Stomach (tissue), 9 donors: Measurements from ENCODE around the gene SOCS1. TPM values are rescaled to one million over a fixed set of nuclear protein-coding genes. Genes with fewer than 3 reads are reported as not detected.

Experiments
- DNase-seq, 2 donors: peaks; one replicate each; pipeline versions ENCODE4 v3.0.0 to v3.0.0-alpha.2; 2013 to 2019
- H3K27ac ChIP-seq, 5 donors: fragments of 200-600 bp in 4 of 5; sonication (generic) in 4 of 5; one replicate each; pipeline ENCODE4 v1.5.1; 2013 to 2019; ENCODE audit warnings: mild to moderate bottlenecking in 1 of 5, moderate library complexity in 1 of 5
- H3K27me3 ChIP-seq, 3 donors: fragments of 200-600 bp; sonication (generic); one replicate each; pipeline ENCODE4 v1.5.1; 2017 to 2019; ENCODE audit warnings: mixed run types in 1 of 3
- H3K36me3 ChIP-seq, 4 donors: fragments of 200-600 bp; sonication (generic); 1 replicate in 3 of 4; 2 replicates in 1 of 4; pipeline ENCODE4 v1.5.1; 2016 to 2019
- H3K4me1 ChIP-seq, 4 donors: fragments of 200-600 bp; sonication (generic); one replicate each; pipeline ENCODE4 v1.5.1; 2016 to 2019
- H3K4me3 ChIP-seq, 4 donors: fragments of 200-600 bp; sonication (generic) in 3 of 4; one replicate each; pipeline ENCODE4 v1.5.1; 2016 to 2019; ENCODE audit warnings: mild to moderate bottlenecking in 1 of 4
- H3K9me3 ChIP-seq, 4 donors: fragments of 200-600 bp; sonication (generic); one replicate each; pipeline ENCODE4 v1.5.1; 2016 to 2019
- EP300 ChIP-seq: sonication (generic); formaldehyde crosslinking; IDR thresholded peaks from one replicate; pipeline ENCODE4 v1.6.1; 2017; ENCODE audit warnings: antibody characterized with exemption
- POLR2A ChIP-seq, 4 donors: fragments of 450-650 bp; IDR thresholded peaks; one replicate each; pipeline ENCODE4 v1.6.1; 2016; ENCODE audit warnings: antibody characterized with exemption in 4 of 4, control low read depth in 2 of 4, mild to moderate bottlenecking in 1 of 4, moderate library complexity in 1 of 4
- POLR2AphosphoS5 ChIP-seq, 3 donors: sonication (generic); formaldehyde crosslinking; IDR thresholded peaks; one replicate each; pipeline ENCODE4 v1.6.1; 2016; ENCODE audit warnings: antibody characterized with exemption in 3 of 3
- WGBS, 5 donors: extraction: QIAGEN DNeasy Blood & Tissue Kit in 3 of 5; methylation state at CpG; one replicate each; pipeline versions ENCODE4 v1.1.5 to v1.1.7; 2013 to 2018; 5-methylcytosine and 5-hydroxymethylcytosine counted together
- intact Hi-C: fragments of 100-400 bp; cut with DNase I; formaldehyde crosslinking; loops from one replicate; pipeline ENCODE4 v1.15.1; 2023; ENCODE audit warnings: low total_unique reads
- polyA plus RNA-seq, 3 donors: library from polyadenylated mRNA; stranded (reverse); fragments of 200-250 nt; gene quantifications; one replicate each; pipeline ENCODE4 v1.2.3, GENCODE V29; 2013
- total RNA-seq, 5 donors: library from RNA; depleted of rRNA; stranded (reverse); fragments of >200 nt; gene quantifications; one replicate each; pipeline versions ENCODE4 v1.1.0 to v1.2.3, GENCODE V29; 2014 to 2016
- TF ChIP-seq, protein P1 (sequence below), 7 experiments: fragments of 450-650 bp in 4 of 7; fragments of 200-600 bp in 3 of 7; sonication (generic) in 3 of 7; IDR thresholded peaks; one replicate each; pipeline ENCODE4 v1.5.1; 2016 to 2019; ENCODE audit warnings: antibody characterized with exemption in 7 of 7, control low read depth in 2 of 7, mild to moderate bottlenecking in 1 of 7
- donor health status: healthy with polysubstance abuse.
- donor health status: Bipolar disorder and iron deficiency.
- donor health status: healthy.

SOCS1 gene
- total and polyA plus RNA-seq, 8 donors = 4.2 to 45.5 (median 11.5) TPM

- Histone ChIP-seq H3K4me1 (peaks cover 20 to 35% (median 30%) of the 10 kb centered on the region in 4 donors), H3K27ac (peak overlapping the region in 4 of 5 donors; percentile 56 to 73 (median 64)), H3K4me3 (no peak overlapping the region)
These were observed 42.3 kb upstream of the SOCS1 start for GRCh38 chr16:11298143-11298900.

GRCh38 chr16:11297492-11298142 is 41.6 kb upstream of the SOCS1 start:
- Histone ChIP-seq H3K9me3 (no peaks in the 10 kb centered on the region), H3K4me3 (peak overlapping the region; percentile 12 to 27 (median 22))

More at GRCh38 chr16:11298143-11298900, 42.3 kb upstream of the SOCS1 start:
- no peak for TF ChIP-seq EP300
- TF ChIP-seq, protein P1, sequence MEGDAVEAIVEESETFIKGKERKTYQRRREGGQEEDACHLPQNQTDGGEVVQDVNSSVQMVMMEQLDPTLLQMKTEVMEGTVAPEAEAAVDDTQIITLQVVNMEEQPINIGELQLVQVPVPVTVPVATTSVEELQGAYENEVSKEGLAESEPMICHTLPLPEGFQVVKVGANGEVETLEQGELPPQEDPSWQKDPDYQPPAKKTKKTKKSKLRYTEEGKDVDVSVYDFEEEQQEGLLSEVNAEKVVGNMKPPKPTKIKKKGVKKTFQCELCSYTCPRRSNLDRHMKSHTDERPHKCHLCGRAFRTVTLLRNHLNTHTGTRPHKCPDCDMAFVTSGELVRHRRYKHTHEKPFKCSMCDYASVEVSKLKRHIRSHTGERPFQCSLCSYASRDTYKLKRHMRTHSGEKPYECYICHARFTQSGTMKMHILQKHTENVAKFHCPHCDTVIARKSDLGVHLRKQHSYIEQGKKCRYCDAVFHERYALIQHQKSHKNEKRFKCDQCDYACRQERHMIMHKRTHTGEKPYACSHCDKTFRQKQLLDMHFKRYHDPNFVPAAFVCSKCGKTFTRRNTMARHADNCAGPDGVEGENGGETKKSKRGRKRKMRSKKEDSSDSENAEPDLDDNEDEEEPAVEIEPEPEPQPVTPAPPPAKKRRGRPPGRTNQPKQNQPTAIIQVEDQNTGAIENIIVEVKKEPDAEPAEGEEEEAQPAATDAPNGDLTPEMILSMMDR (IDR thresholded peaks at IDR 0.05) = no peak
- no peak for TF ChIP-seq POLR2AphosphoS5 (IDR thresholded peaks at IDR 0.05)
- intact Hi-C loops = no loop called here
- Histone ChIP-seq H3K9me3 (no peaks in the 10 kb centered on the region), H3K27me3 (no peaks in the 10 kb centered on the region), H3K36me3 (no peaks in the 10 kb centered on the region)
- no peak for DNase-seq
- WGBS, 5 donors = 76 to 93% (median 87%) methylated on average over 5 of the region's 5 CpGs

GRCh38 chr16:11296706-11297491 is 40.9 kb upstream of the SOCS1 start:
- WGBS, 5 donors = 20 to 38% (median 26%) methylated on average over 9 to 10 of the region's 10 CpGs
- H3K9me3 ChIP-seq = no peaks in the 10 kb centered on the region
- peak overlapping the region; percentile 25 to 73 (median 61) for H3K27ac ChIP-seq
- intact Hi-C loops = no loop called here
- H3K4me3 ChIP-seq = peak overlapping the region in 2 of 4 donors; percentile 12 to 27
- no peaks in the 10 kb centered on the region for H3K36me3 ChIP-seq
- no peaks in the 10 kb centered on the region for H3K27me3 ChIP-seq
- TF ChIP-seq EP300 (no peak), POLR2AphosphoS5 (IDR thresholded peaks at IDR 0.05) (no peak), POLR2A (IDR thresholded peaks at IDR 0.05) (no peak)
- TF ChIP-seq, protein P1 (IDR thresholded peaks at IDR 0.05) = no peak
- H3K4me1 ChIP-seq = peaks cover 16 to 28% (median 25%) of the 10 kb centered on the region in 4 donors
- peak; percentile 58 to 68 for DNase-seq

More at GRCh38 chr16:11297492-11298142, 41.6 kb upstream of the SOCS1 start:
- TF ChIP-seq, protein P1 (IDR thresholded peaks at IDR 0.05) = peak in 1 of 7 experiments; percentile 43
- peak; percentile 37 to 86 (median 66) for TF ChIP-seq POLR2AphosphoS5 (IDR thresholded peaks at IDR 0.05)
- no peak for TF ChIP-seq EP300
- no peak for TF ChIP-seq POLR2A (IDR thresholded peaks at IDR 0.05)
- peaks cover 16 to 28% (median 25%) of the 10 kb centered on the region in 4 donors for H3K4me1 ChIP-seq
- H3K27me3 ChIP-seq = no peaks in the 10 kb centered on the region
- WGBS, 5 donors = 6 to 10% (median 7%) methylated on average over 15 to 19 of the region's 19 CpGs
- no peaks in the 10 kb centered on the region for H3K36me3 ChIP-seq
- peak overlapping the region; percentile 25 to 73 (median 61) for H3K27ac ChIP-seq
- intact Hi-C loops = no loop called here
- peak; percentile 91 to 92 for DNase-seq

DNA sequence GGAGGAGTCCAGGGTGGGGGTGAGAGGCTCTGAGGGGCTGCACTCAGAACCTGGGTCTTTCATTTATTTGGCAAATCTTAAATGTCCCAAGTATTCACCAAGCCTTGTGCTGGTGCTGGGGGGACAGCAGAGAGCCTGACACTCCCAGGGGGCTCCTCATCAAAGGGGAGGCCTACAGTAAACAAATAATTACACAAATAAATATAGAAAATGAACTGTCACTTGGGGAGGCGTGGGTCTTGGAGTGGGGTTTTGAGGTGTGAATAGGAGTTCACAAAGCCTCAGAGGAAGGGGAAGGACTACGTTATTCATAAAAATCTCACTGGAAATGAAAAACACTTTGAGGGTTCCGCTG is 40.3 kb upstream of the SOCS1 start:
- H3K27me3 ChIP-seq = no peaks in the 10 kb centered on the region
- intact Hi-C loops = no loop called here
- H3K36me3 ChIP-seq = no peaks in the 10 kb centered on the region
- no peaks in the 10 kb centered on the region for H3K9me3 ChIP-seq
- peaks cover 16 to 28% (median 25%) of the 10 kb centered on the region in 4 donors for H3K4me1 ChIP-seq
- no peak overlapping the region for H3K4me3 ChIP-seq
- H3K27ac ChIP-seq = peak overlapping the region in 4 of 5 donors; percentile 56 to 73 (median 64)
- no peak for DNase-seq
- 56 to 74% (median 66%) methylated on average over 3 of the region's 3 CpGs for whole genome bisulfite sequencing, 5 donors
- TF ChIP-seq, protein P1 (IDR thresholded peaks at IDR 0.05) = no peak
- TF ChIP-seq POLR2AphosphoS5 (IDR thresholded peaks at IDR 0.05) (no peak), EP300 (no peak), POLR2A (IDR thresholded peaks at IDR 0.05) (no peak)
